Naive thymus-derived CD8-positive, alpha-beta T cell (primary cell): ENCODE results near the gene ITGA8. TPM values are rescaled to one million over a fixed set of nuclear protein-coding genes. Genes with fewer than 3 reads are reported as not detected.
"Not testable (repeated sequence)": the region's sequence is repeated elsewhere in the genome, so short reads cannot be mapped to it uniquely, and the experiment has no call there.

ENCODE experiments used
- ATAC-seq, 2 donors: fragments of 150-1000 bp; cut with Tn5 transposase in 1 of 2; sonication (Bioruptor Pico), chemical (Tn5 transposase) in 1 of 2; 1 replicate in 1 of 2; 2 replicates in 1 of 2; pipeline ENCODE4 v1.10.0; 2021; ENCODE audit warnings: mild to moderate bottlenecking in 2 of 2, moderate library complexity in 2 of 2
- POLR2A ChIA-PET: fragments of 350-600 bp; sonication (Branson Sonifier 250); formaldehyde crosslinking; loops from one replicate; lab custom pipeline; 2021; ENCODE audit warnings: antibody characterized with exemption; lab: Charles Lee
- DNase-seq, 10 donors: peaks; one replicate each; pipeline versions ENCODE4 v3.0.0 to v3.0.0-alpha.2; 2020 to 2022
- H3K27ac Mint-ChIP-seq, 10 donors: one replicate each; pipeline ENCODE4 v1.8.0; 2020 to 2022; ENCODE audit warnings: mild to moderate bottlenecking in 10 of 10, mixed read lengths in 10 of 10, moderate library complexity in 4 of 10, inconsistent platforms in 1 of 10
- H3K27me3 Mint-ChIP-seq, 5 donors: one replicate each; pipeline ENCODE4 v1.8.0; 2021 to 2022; ENCODE audit warnings: mixed read lengths in 5 of 5
- H3K36me3 Mint-ChIP-seq, 3 donors: one replicate each; pipeline ENCODE4 v1.8.0; 2020 to 2022; ENCODE audit warnings: mixed read lengths in 3 of 3, mild to moderate bottlenecking in 2 of 3, inconsistent platforms in 1 of 3
- H3K4me1 Mint-ChIP-seq, 4 donors: one replicate each; pipeline ENCODE4 v1.8.0; 2021 to 2022; ENCODE audit warnings: mixed read lengths in 4 of 4
- H3K4me3 Mint-ChIP-seq, 10 donors: one replicate each; pipeline ENCODE4 v1.8.0; 2020 to 2022; ENCODE audit warnings: mild to moderate bottlenecking in 10 of 10, mixed read lengths in 10 of 10, moderate library complexity in 6 of 10, inconsistent platforms in 1 of 10
- H3K9me3 Mint-ChIP-seq, 9 donors: one replicate each; pipeline ENCODE4 v1.8.0; 2020 to 2022; ENCODE audit warnings: mixed read lengths in 9 of 9, mild to moderate bottlenecking in 3 of 9, inconsistent platforms in 1 of 9, moderate library complexity in 1 of 9
- polyA plus RNA-seq, 3 donors: library from polyadenylated mRNA; unstranded; fragments of 300-500 nt; fragmentation: Illumina TruSeq; gene quantifications; one replicate each; pipeline ENCODE4 v1.2.3, GENCODE V29; 2021
- total RNA-seq, 8 experiments: library from RNA in 2 of 8; stranded (reverse) in 2 of 8; gene quantifications; one replicate each; pipeline ENCODE4 v1.2.3 and lab custom pipeline; 2021 to 2026

The ITGA8 gene
- total and polyA plus RNA-seq, 5 experiments from 2014 or later = not detected

DNA sequence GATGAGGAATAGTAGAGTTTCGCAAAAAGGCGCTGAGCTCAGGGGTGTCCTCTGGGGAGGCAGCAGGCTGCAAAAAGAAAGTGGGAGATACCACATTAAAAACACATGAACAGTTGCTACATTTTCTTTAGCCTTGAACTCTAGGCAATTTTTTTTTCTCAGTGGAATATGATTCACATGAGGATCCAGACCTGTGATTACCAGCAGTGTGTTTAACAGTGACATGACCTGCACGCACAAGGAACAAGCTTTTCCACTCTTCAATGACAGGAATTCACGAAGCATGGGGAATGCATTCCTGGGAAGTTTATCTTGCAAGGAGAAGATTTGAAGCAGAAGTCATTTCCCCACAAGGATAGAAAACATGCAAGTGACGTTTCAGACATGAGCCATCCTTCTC is 161.6 kb downstream of the ITGA8 start:
- peak overlapping the region in 1 of 10 donors; percentile 84 for H3K27ac Mint-ChIP-seq
- DNase-seq (no peak), ATAC-seq (no peak)
- POLR2A ChIA-PET = no interaction called here
- no peak overlapping the region for H3K4me3 Mint-ChIP-seq
- H3K27me3 Mint-ChIP-seq = peaks cover 8 to 24% (median 14%) of the 10 kb centered on the region in 5 donors
- H3K4me1 Mint-ChIP-seq = no peaks in the 10 kb centered on the region
- H3K36me3 Mint-ChIP-seq = peaks cover 0 to 4% (median 0%) of the 10 kb centered on the region in 3 donors
- H3K9me3 Mint-ChIP-seq = peaks cover 0 to 4% (median 0%) of the 10 kb centered on the region in 9 donors

DNA sequence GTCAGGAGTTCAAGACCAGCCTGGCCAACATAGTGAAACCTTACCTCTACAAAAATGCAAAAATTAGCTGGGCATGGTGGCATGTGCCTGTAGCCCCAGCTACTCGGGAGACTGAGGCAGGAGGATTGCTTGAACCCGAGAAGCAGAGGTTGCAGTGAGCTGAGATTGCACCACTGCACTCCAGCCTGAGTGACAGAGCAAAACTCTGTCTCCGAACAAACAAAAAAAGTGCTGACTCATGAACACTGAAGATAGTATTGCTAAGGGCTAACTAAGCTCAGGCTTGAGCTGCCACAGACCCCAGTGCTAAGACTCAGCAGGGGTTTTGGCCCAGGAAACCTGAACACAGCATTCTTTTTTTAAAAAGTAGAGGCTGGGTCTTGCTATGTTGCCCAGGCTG is 162.6 kb downstream of the ITGA8 start:
- peaks cover 8 to 24% (median 14%) of the 10 kb centered on the region in 5 donors for H3K27me3 Mint-ChIP-seq
- POLR2A ChIA-PET, H3K4me3 Mint-ChIP-seq, DNase-seq, H3K4me1 Mint-ChIP-seq, ATAC-seq, H3K36me3 Mint-ChIP-seq, H3K9me3 Mint-ChIP-seq, H3K27ac Mint-ChIP-seq: not testable (repeated sequence)

DNA sequence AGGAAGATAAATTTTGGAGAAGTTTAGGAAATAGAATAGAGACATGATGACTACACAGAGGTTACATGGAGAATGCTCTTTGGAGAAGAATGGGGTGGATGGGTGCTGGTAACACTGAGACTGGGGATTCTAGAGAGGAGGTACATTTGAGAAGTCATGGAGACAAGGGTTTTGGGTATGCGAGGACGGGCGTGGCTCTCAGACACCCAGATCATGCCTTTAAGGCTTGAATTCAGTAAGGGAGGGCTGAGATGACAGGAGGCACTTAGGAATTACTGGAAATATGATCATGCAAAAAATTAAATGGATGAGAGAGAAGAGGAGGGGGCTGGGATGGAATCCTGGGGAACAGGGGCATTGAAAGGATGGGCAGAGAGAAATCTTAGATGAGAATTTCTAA is 168.8 kb downstream of the ITGA8 start:
- Mint-ChIP-seq H3K36me3 (peaks cover 0 to 4% (median 0%) of the 10 kb centered on the region in 3 donors), H3K27ac (no peak overlapping the region), H3K4me3 (no peak overlapping the region), H3K27me3 (peaks cover 0 to 19% (median 5%) of the 10 kb centered on the region in 5 donors), H3K9me3 (peaks cover 0 to 4% (median 2%) of the 10 kb centered on the region in 9 donors), H3K4me1 (no peaks in the 10 kb centered on the region)
- ATAC-seq (no peak), DNase-seq (no peak)
- POLR2A ChIA-PET = no interaction called here

DNA sequence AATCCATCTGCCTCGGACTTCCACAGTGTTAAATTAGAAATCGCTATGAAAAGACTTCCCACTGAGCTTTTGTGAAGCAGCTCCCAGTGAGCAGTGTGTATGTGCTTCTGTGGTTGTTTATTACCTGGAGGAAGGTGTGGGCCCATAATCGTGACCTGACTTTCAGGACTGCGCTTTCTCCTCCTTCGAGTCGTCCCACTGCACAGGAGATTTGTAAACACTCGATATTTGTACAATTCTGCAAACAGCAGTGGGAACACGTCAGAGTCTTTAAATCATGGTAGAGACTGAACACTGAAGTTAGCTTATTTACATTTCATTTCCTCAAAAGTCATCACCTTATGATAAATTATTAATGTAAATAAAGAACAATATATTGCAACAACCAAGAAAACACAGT is 171.4 kb downstream of the ITGA8 start:
- no peak overlapping the region for H3K27ac Mint-ChIP-seq
- no peak for DNase-seq
- no peaks in the 10 kb centered on the region for H3K36me3 Mint-ChIP-seq
- ATAC-seq = no peak
- POLR2A ChIA-PET = interaction anchor here (0.5 kb wide), 1 partner anchor 19 kb away, joined by 3 read pairs; no protein-coding TSS in a partner anchor
- peaks cover 0 to 17% (median 10%) of the 10 kb centered on the region in 5 donors for H3K27me3 Mint-ChIP-seq
- peaks cover 0 to 18% (median 9%) of the 10 kb centered on the region in 9 donors for H3K9me3 Mint-ChIP-seq
- H3K4me3 Mint-ChIP-seq = no peak overlapping the region
- H3K4me1 Mint-ChIP-seq = no peaks in the 10 kb centered on the region

DNA sequence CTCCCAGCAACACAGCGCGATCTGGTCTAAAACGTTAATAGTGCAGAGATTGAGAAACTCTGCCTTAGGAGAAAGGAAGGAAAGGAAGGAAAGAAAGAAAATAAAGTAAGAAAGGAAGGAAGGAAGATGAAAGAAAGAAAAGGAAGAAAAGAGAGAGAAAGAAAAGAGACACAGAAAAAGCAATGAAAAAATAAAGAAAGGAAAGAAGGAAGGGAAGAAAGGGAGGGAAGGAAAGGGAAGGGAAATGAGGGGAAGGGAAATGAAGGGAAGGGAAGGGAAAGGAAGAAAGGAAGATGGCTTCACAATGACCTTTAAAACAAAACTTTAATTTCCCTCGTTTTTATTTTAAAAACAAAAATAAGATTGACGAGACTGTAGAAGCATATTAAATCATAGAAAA is 173.1 kb downstream of the ITGA8 start:
- Mint-ChIP-seq H3K27me3 (peaks cover 0 to 18% (median 10%) of the 10 kb centered on the region in 5 donors), H3K27ac (peak overlapping the region in 1 of 10 donors; percentile 26), H3K4me1 (no peaks in the 10 kb centered on the region), H3K4me3 (no peak overlapping the region), H3K36me3 (no peaks in the 10 kb centered on the region), H3K9me3 (peaks cover 0 to 19% (median 9%) of the 10 kb centered on the region in 9 donors)
- DNase-seq (no peak), ATAC-seq (no peak)
- POLR2A ChIA-PET = no interaction called here

DNA sequence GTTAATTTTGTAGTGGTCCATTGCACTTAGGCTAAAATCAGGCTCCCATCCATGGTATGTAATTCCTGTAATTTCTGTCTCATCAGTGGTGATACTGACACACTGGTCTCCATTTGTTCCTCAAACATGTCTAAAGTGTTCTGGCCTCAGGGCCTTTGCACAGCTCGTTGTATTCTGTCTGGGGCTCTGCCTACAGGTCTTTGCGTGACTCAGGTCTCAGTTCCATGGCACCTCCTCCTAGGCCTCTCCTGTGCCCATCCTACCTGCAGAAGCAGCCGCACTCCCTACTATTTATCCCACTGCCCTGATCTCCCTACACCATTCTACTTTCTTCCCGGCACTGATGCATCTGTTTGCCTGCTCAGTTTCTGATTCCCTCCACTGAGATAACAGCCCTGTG is 173.8 kb downstream of the ITGA8 start:
- Mint-ChIP-seq H3K27ac (no peak overlapping the region), H3K27me3 (peaks cover 0 to 15% (median 7%) of the 10 kb centered on the region in 5 donors), H3K9me3 (peaks cover 0 to 19% (median 9%) of the 10 kb centered on the region in 9 donors), H3K4me1 (no peaks in the 10 kb centered on the region), H3K36me3 (no peaks in the 10 kb centered on the region), H3K4me3 (no peak overlapping the region)
- POLR2A ChIA-PET = no interaction called here
- DNase-seq (no peak), ATAC-seq (no peak)

DNA sequence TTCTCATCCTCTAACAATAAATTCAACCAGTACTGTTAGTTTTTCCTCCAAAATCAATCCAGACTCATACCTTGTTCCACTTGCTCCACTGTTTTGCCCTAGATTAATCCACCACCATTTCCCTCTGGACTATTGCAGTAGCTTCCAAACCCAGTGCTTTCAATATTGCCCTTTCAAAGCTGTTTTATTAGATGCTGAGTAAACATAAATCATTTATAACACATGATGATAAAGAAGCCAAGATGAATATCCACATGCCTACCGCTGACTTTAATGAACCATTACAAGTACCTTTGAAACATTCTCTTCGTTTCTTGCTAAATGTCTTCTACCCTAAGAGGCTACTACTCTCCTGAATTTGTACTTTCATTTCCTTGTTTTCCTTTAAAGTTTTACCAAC is 174.5 kb downstream of the ITGA8 start:
- H3K4me3 Mint-ChIP-seq = no peak overlapping the region
- no peaks in the 10 kb centered on the region for H3K4me1 Mint-ChIP-seq
- POLR2A ChIA-PET = no interaction called here
- peaks cover 0 to 10% (median 6%) of the 10 kb centered on the region in 5 donors for H3K27me3 Mint-ChIP-seq
- H3K9me3 Mint-ChIP-seq = peaks cover 0 to 21% (median 8%) of the 10 kb centered on the region in 9 donors
- H3K27ac Mint-ChIP-seq = no peak overlapping the region
- ATAC-seq (no peak), DNase-seq (no peak)
- H3K36me3 Mint-ChIP-seq = no peaks in the 10 kb centered on the region

DNA sequence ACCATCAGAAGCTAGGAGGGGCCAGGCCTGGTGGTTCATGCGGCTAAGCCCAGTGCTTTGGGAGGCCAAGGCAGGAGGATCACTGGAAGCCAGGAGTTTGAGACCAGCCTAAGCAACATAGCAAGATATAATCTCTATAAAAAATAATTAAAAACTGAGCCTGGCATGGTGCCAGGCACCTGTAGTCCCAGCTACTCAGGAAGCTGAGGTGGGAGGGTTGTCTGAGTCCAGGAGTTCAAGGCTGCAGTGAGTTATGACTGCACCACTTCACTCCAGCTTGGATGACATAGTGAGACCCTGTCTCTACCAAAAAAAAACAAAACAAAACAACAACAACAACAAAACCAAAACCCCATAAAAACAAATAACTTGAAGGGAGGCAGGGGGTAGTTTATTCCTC is 175.7 kb downstream of the ITGA8 start:
- Mint-ChIP-seq H3K4me3 (no peak overlapping the region), H3K4me1 (no peaks in the 10 kb centered on the region), H3K27me3 (peaks cover 0 to 7% (median 6%) of the 10 kb centered on the region in 5 donors), H3K9me3 (peaks cover 0 to 28% (median 9%) of the 10 kb centered on the region in 9 donors), H3K36me3 (no peaks in the 10 kb centered on the region), H3K27ac (no peak overlapping the region)
- DNase-seq (no peak), ATAC-seq (no peak)
- POLR2A ChIA-PET = no interaction called here

DNA sequence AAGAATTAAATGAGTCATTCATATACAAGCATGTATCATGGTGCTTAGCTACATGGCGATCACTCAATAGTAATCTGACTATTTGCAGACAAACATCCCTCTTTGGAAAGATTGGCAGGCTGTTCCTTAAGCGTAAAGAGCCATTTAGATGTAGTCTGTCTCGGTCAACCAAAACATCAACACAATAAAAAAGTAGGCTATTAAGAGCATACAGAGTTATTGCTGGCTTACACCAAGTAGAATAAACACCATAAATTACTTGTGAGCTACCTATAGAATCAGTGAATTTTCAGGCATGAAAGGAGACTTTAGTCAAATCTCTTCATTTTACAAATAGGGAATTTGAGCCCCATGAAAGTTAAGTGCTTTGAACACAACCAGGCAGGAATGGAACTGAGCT is 176.9 kb downstream of the ITGA8 start:
- ATAC-seq = no peak
- no peak overlapping the region for H3K4me3 Mint-ChIP-seq
- no peak for DNase-seq
- H3K27me3 Mint-ChIP-seq = peaks cover under 1 to 7% (median 6%) of the 10 kb centered on the region in 5 donors
- H3K4me1 Mint-ChIP-seq = no peaks in the 10 kb centered on the region
- POLR2A ChIA-PET = no interaction called here
- peaks cover 0 to 28% (median 9%) of the 10 kb centered on the region in 9 donors for H3K9me3 Mint-ChIP-seq
- no peak overlapping the region for H3K27ac Mint-ChIP-seq
- no peaks in the 10 kb centered on the region for H3K36me3 Mint-ChIP-seq

DNA sequence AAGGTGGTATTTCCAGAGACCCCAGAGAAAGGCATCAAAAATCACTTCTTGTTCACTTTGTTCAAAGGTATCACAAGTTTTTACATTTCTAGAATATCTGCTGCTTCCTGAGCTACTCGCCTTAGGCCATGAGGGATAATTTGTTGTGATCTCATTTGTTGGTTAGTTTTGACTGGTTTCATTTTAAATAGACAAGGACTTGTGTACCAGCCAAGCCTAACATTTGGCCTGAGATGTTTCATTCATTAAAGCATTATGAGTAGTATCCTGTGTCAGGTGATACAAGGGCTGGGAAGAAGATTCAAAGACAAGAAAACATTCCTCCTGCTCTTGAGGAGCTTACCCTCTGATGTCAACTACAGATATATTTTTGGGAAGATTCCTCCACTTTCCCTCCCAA is 178.3 kb downstream of the ITGA8 start:
- Mint-ChIP-seq H3K27me3 (peaks cover 0 to 9% (median 5%) of the 10 kb centered on the region in 5 donors), H3K4me3 (no peak overlapping the region), H3K9me3 (peaks cover 0 to 28% (median 9%) of the 10 kb centered on the region in 9 donors), H3K36me3 (no peaks in the 10 kb centered on the region), H3K27ac (no peak overlapping the region), H3K4me1 (no peaks in the 10 kb centered on the region)
- POLR2A ChIA-PET = no interaction called here
- ATAC-seq (no peak), DNase-seq (no peak)

DNA sequence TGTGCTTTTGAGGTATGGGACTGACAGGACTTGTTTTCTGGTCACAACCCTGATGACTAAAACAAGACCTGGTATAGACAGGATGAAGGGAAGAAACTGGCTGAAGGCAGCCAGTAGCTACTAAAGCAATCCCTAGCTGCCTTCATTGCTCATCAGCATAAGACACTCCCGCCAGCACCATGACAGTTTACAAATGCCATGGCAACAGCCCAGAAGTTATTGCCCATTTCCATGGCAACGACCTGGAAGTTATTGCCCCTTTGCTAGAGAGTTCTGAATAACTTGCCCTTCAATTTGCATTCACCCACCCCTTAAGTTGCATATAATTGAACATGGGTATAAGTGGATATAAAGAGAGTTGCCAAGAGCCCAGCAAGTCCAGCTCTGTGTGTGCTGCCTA is 179.0 kb downstream of the ITGA8 start:
- no peak for ATAC-seq
- Mint-ChIP-seq H3K9me3 (peaks cover 0 to 28% (median 8%) of the 10 kb centered on the region in 9 donors), H3K4me1 (peaks cover 0 to 1% (median 0%) of the 10 kb centered on the region in 4 donors), H3K36me3 (no peaks in the 10 kb centered on the region), H3K4me3 (no peak overlapping the region), H3K27ac (no peak overlapping the region), H3K27me3 (peaks cover 0 to 9% (median 6%) of the 10 kb centered on the region in 5 donors)
- POLR2A ChIA-PET = no interaction called here
- no peak for DNase-seq

DNA sequence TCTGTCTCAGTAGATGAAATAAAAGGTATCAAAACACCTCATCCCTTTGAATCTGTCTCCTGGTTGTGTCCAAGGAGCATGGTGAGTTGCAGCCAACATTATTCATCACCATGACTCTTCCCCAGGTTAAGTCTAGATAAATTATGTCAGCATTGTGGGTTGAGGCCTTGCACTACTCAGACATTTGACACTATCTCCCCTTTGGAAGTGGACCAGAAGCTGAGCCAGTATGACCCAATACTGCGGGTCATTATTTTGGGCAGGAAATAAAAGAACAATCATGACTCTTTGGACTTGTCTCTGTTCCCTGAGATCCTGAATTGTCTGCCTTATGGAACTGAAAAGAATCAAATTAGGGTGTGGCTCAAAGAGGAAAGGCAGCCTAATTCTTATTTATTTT is 180.5 kb downstream of the ITGA8 start:
- Mint-ChIP-seq H3K9me3 (peaks cover 0 to 15% (median 5%) of the 10 kb centered on the region in 9 donors), H3K36me3 (no peaks in the 10 kb centered on the region), H3K4me1 (peaks cover 0 to 2% (median 0%) of the 10 kb centered on the region in 4 donors), H3K27ac (no peak overlapping the region), H3K4me3 (no peak overlapping the region), H3K27me3 (peaks cover 1 to 10% (median 9%) of the 10 kb centered on the region in 5 donors)
- DNase-seq = no peak
- no peak for ATAC-seq
- POLR2A ChIA-PET = no interaction called here

DNA sequence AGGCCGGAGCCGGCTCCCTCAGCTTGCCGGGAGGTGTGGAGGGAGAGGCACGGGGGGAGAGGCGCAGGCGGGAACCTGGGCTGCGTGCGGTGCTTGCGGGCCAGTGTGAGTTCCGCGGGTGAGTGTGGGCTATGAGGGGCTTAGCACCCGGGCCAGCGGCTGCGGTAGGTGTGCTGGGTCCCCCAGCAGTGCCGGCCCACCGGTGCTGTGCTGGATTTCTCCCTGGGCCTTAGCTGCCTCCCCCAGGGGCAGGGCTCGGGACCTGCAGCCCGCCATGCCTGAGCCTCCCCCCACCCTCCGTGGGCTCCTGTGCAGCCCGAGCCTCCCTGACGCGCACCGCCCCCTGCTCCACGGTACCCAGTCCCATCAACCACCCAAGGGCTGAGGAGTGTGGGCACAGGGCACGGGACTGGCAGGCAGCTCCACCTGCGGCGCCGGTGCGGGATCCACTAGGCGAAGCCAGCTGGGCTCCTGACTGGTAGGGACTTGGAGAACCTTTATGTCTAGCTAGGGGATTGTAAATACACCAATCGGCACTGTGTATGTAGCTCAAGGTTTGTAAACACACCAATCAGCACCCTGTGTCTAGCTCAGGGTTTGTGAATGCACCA is 184.7 kb downstream of the ITGA8 start:
- H3K36me3 Mint-ChIP-seq, H3K9me3 Mint-ChIP-seq, DNase-seq, H3K27ac Mint-ChIP-seq, ATAC-seq, H3K4me3 Mint-ChIP-seq, POLR2A ChIA-PET, H3K4me1 Mint-ChIP-seq: not testable (repeated sequence)
- peaks cover 0 to 10% (median 8%) of the 10 kb centered on the region in 5 donors for H3K27me3 Mint-ChIP-seq
